D721Med (cell line): Measurements from ENCODE around the gene PDIA4.

Experiments used
- DNase-seq: peaks from one replicate; pipeline ENCODE4 v3.0.0; 2011; ENCODE audit warnings: low spot score; ENCODE audit not compliant: insufficient read length
- FAIRE-seq: peaks from 2 replicates; lab custom pipeline; 2011; peaks lifted over from hg19 to GRCh38; lab: Jason Lieb, UNC
- CTCF ChIP-seq: IDR thresholded peaks from 2 replicates; pipeline ENCODE4 v1.5.1; 2012; ENCODE audit warnings: mild to moderate bottlenecking, control low read depth; ENCODE audit not compliant: insufficient read depth; ENCODE audit errors: missing control alignments

PDIA4 gene

GRCh38 chr7:149028346-149029109 is at the start of gene PDIA4:
Gene PDIA4 (minus strand): TSS chr7:149028505. CDS start chr7:149028408, 97 bp downstream.
- TF ChIP-seq CTCF = no peak
- FAIRE-seq (no peak), DNase-seq (peak; percentile 91)

- TF ChIP-seq CTCF = no peak
- FAIRE-seq (no peak), DNase-seq (no peak)
Observed at GRCh38 chr7:149077594-149077993, 49.3 kb upstream of the PDIA4 start.

GRCh38 chr7:149075286-149075685 is 47.0 kb upstream of the PDIA4 start:
- FAIRE-seq = no peak
- DNase-seq = no peak

GRCh38 chr7:149074116-149074885 is 46.0 kb upstream of the PDIA4 start:
- no peak for FAIRE-seq
- TF ChIP-seq CTCF = no peak
- DNase-seq = no peak

More at GRCh38 chr7:149075286-149075685, 47.0 kb upstream of the PDIA4 start:
- TF ChIP-seq CTCF = no peak

GRCh38 chr7:149072438-149072775 is 44.1 kb upstream of the PDIA4 start:
- FAIRE-seq (no peak), DNase-seq (no peak)
- no peak for TF ChIP-seq CTCF

GRCh38 chr7:149071641-149072437 is 43.5 kb upstream of the PDIA4 start:
- TF ChIP-seq CTCF = no peak
- DNase-seq (no peak), FAIRE-seq (no peak)
